Adrenal gland (tissue), 5 donors: ENCODE measurements around the gene GGT7.

Experiments used
- POLR2A ChIP-seq, 2 donors: fragments of 450-650 bp; IDR thresholded peaks; one replicate each; pipeline ENCODE4 v1.6.1; 2017; ENCODE audit warnings: antibody characterized with exemption in 2 of 2, mild to moderate bottlenecking in 2 of 2, moderate library complexity in 1 of 2
- TF ChIP-seq, protein P1 (sequence below), 6 experiments: fragments of 450-650 bp in 4 of 6; fragments of 200-600 bp in 2 of 6; sonication (generic) in 1 of 6; IDR thresholded peaks; 1 replicate in 5 of 6; 2 replicates in 1 of 6; pipeline versions ENCODE4 v1.5.1 to v1.8.0; 2016 to 2021; ENCODE audit warnings: antibody characterized with exemption in 6 of 6, mild to moderate bottlenecking in 2 of 6, moderate library complexity in 1 of 6
- donor health status: DM: no; HTN: no; CAD: no.

- TF ChIP-seq, protein P1, sequence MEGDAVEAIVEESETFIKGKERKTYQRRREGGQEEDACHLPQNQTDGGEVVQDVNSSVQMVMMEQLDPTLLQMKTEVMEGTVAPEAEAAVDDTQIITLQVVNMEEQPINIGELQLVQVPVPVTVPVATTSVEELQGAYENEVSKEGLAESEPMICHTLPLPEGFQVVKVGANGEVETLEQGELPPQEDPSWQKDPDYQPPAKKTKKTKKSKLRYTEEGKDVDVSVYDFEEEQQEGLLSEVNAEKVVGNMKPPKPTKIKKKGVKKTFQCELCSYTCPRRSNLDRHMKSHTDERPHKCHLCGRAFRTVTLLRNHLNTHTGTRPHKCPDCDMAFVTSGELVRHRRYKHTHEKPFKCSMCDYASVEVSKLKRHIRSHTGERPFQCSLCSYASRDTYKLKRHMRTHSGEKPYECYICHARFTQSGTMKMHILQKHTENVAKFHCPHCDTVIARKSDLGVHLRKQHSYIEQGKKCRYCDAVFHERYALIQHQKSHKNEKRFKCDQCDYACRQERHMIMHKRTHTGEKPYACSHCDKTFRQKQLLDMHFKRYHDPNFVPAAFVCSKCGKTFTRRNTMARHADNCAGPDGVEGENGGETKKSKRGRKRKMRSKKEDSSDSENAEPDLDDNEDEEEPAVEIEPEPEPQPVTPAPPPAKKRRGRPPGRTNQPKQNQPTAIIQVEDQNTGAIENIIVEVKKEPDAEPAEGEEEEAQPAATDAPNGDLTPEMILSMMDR (IDR thresholded peaks at IDR 0.05) = no peak
- TF ChIP-seq POLR2A (IDR thresholded peaks at IDR 0.05) = no peak
Measured at GRCh38 chr20:34798871-34799270, 73.8 kb downstream of the GGT7 start.
